H9 (cell line): ENCODE data around the gene TMEM240. TPM values are rescaled to one million over a fixed set of nuclear protein-coding genes. Genes with fewer than 3 reads are reported as not detected.

Source experiments
- DNase-seq: peaks from one replicate; pipeline ENCODE4 v3.0.0-alpha.2; 2017
- H2AFZ ChIP-seq: one replicate; pipeline ENCODE4 v1.6.1; 2013; ENCODE audit warnings: mild to moderate bottlenecking, low read length, control low read depth, moderate library complexity
- H2AK5ac ChIP-seq: 2 replicates; pipeline ENCODE4 v1.6.1; 2013; ENCODE audit warnings: low read length, control low read depth, mixed read lengths; ENCODE audit not compliant: insufficient read length
- H2BK120ac ChIP-seq: one replicate; pipeline ENCODE4 v1.6.1; 2013; ENCODE audit warnings: low read depth, mild to moderate bottlenecking, low read length, control low read depth, inconsistent platforms; ENCODE audit not compliant: poor library complexity, severe bottlenecking
- H2BK12ac ChIP-seq: 2 replicates; pipeline ENCODE4 v1.6.1; 2013; ENCODE audit warnings: low read length, control low read depth, mixed read lengths, low read depth; ENCODE audit not compliant: insufficient read length
- H2BK15ac ChIP-seq: 2 replicates; pipeline ENCODE4 v1.6.1; 2013; ENCODE audit warnings: low read depth, low read length, control low read depth
- H2BK20ac ChIP-seq: one replicate; pipeline ENCODE4 v1.6.1; 2013; ENCODE audit warnings: low read depth, mild to moderate bottlenecking, low read length, control low read depth, inconsistent platforms; ENCODE audit not compliant: poor library complexity, severe bottlenecking
- H2BK5ac ChIP-seq: 2 replicates; pipeline ENCODE4 v1.6.1; 2013; ENCODE audit warnings: low read length, control low read depth, mixed read lengths; ENCODE audit not compliant: insufficient read length
- H3K14ac ChIP-seq: 2 replicates; pipeline ENCODE4 v1.6.1; 2013; ENCODE audit warnings: low read length, control low read depth; ENCODE audit not compliant: insufficient read depth
- H3K18ac ChIP-seq: 2 replicates; pipeline ENCODE4 v1.6.1; 2013; ENCODE audit warnings: low read depth, mild to moderate bottlenecking, mixed read lengths, low read length, control low read depth; ENCODE audit not compliant: insufficient read length
- H3K23ac ChIP-seq: 2 replicates; pipeline ENCODE4 v1.6.1; 2013; ENCODE audit warnings: low read length, control low read depth, mixed read lengths, low read depth; ENCODE audit not compliant: insufficient read length
- H3K23me2 ChIP-seq: 2 replicates; pipeline ENCODE4 v1.6.1; 2013; ENCODE audit warnings: low read depth, mild to moderate bottlenecking, mixed read lengths, low read length, control low read depth; ENCODE audit not compliant: insufficient read length, poor library complexity, severe bottlenecking
- H3K27ac ChIP-seq: 2 replicates; pipeline ENCODE4 v1.5.1; 2013; ENCODE audit warnings: low read length, control low read depth, mixed read lengths, low read depth; ENCODE audit not compliant: insufficient read length
- H3K27me3 ChIP-seq: 2 replicates; pipeline ENCODE4 v1.6.1; 2013; ENCODE audit warnings: low read length, control low read depth, inconsistent platforms; ENCODE audit not compliant: insufficient read depth
- H3K4ac ChIP-seq: 2 replicates; pipeline ENCODE4 v1.6.1; 2013; ENCODE audit warnings: low read depth, mild to moderate bottlenecking, control low read depth, inconsistent platforms, low read length, moderate library complexity
- H3K4me1 ChIP-seq: 2 replicates; pipeline ENCODE4 v1.6.1; 2013; ENCODE audit warnings: low read length, control low read depth, inconsistent platforms; ENCODE audit not compliant: insufficient read depth
- H3K4me2 ChIP-seq: 2 replicates; pipeline ENCODE4 v1.6.1; 2013; ENCODE audit warnings: low read length, control low read depth, mixed read lengths; ENCODE audit not compliant: insufficient read length, insufficient read depth
- H3K56ac ChIP-seq: 2 replicates; pipeline ENCODE4 v1.6.1; 2013; ENCODE audit warnings: low read depth, mild to moderate bottlenecking, mixed read lengths, low read length, control low read depth; ENCODE audit not compliant: insufficient read length
- H3K79me1 ChIP-seq: 2 replicates; pipeline ENCODE4 v1.6.1; 2013; ENCODE audit warnings: low read depth, mild to moderate bottlenecking, moderate library complexity, low read length, control low read depth, inconsistent platforms; ENCODE audit not compliant: insufficient read depth, poor library complexity, severe bottlenecking
- H3K79me2 ChIP-seq: 2 replicates; pipeline ENCODE4 v1.6.1; 2013; ENCODE audit warnings: low read length, control low read depth, inconsistent platforms; ENCODE audit not compliant: insufficient read depth
- H3K9ac ChIP-seq: 2 replicates; pipeline ENCODE4 v1.6.1; 2013; ENCODE audit warnings: low read length, control low read depth, mixed read lengths; ENCODE audit not compliant: insufficient read length; ENCODE audit errors: extremely low read depth
- H3K9me3 ChIP-seq: one replicate; pipeline ENCODE4 v1.6.1; 2013; ENCODE audit warnings: low read depth, low read length, inconsistent platforms; ENCODE audit not compliant: control insufficient read depth
- H3T11ph ChIP-seq: one replicate; pipeline ENCODE4 v1.6.1; 2013; ENCODE audit warnings: mild to moderate bottlenecking, low read length, control low read depth, inconsistent platforms
- H4K20me1 ChIP-seq: one replicate; pipeline ENCODE4 v1.6.1; 2013; ENCODE audit not compliant: control insufficient read depth, insufficient read length, insufficient read depth
- H4K5ac ChIP-seq: 2 replicates; pipeline ENCODE4 v1.6.1; 2013; ENCODE audit warnings: low read depth, mild to moderate bottlenecking, mixed read lengths, low read length, control low read depth; ENCODE audit not compliant: insufficient read length
- H4K8ac ChIP-seq: replicated peaks from 2 replicates; pipeline ENCODE4 v1.6.1; 2013; ENCODE audit warnings: low read length, control low read depth, mixed read lengths, low read depth; ENCODE audit not compliant: insufficient read length
- H4K91ac ChIP-seq: 2 replicates; pipeline ENCODE4 v1.6.1; 2013; ENCODE audit warnings: low read depth, mild to moderate bottlenecking, moderate library complexity, mixed read lengths, low read length, control low read depth; ENCODE audit not compliant: insufficient read length
- H3K27ac Mint-ChIP-seq, 3 experiments: 2 replicates in 2 of 3; 3 replicates in 1 of 3; pipeline ENCODE4 v1.8.0; 2020 to 2021; ENCODE audit warnings: mixed read lengths in 3 of 3, mild to moderate bottlenecking in 1 of 3, moderate library complexity in 1 of 3
- H3K27me3 Mint-ChIP-seq: 2 replicates; pipeline ENCODE4 v1.8.0; 2021; ENCODE audit warnings: low read depth, mild to moderate bottlenecking, moderate library complexity, mixed read lengths
- H3K36me3 Mint-ChIP-seq, 3 experiments: 2 replicates in 2 of 3; 3 replicates in 1 of 3; pipeline ENCODE4 v1.8.0; 2020 to 2021; ENCODE audit warnings: low read depth in 3 of 3, mixed read lengths in 3 of 3; ENCODE audit not compliant: insufficient read depth in 1 of 3
- H3K4me1 Mint-ChIP-seq, 2 experiments: 2 replicates each; pipeline ENCODE4 v1.8.0; 2020; ENCODE audit warnings: mixed read lengths in 2 of 2
- H3K4me3 Mint-ChIP-seq, 2 experiments: 2 replicates in 1 of 2; 3 replicates in 1 of 2; pipeline ENCODE4 v1.8.0; 2020 to 2021; ENCODE audit warnings: mild to moderate bottlenecking in 2 of 2, mixed read lengths in 2 of 2, moderate library complexity in 1 of 2
- H3K9me3 Mint-ChIP-seq, 2 experiments: 2 replicates in 1 of 2; 3 replicates in 1 of 2; pipeline ENCODE4 v1.8.0; 2020; ENCODE audit warnings: mild to moderate bottlenecking in 2 of 2, mixed read lengths in 2 of 2, moderate library complexity in 1 of 2
- WGBS: extraction: QIAGEN DNeasy Blood & Tissue Kit; methylation state at CpG from one replicate; pipeline ENCODE4 v1.1.7; 2013; ENCODE audit warnings: missing lambda C conversion rate, low lambda C conversion rate, mixed read lengths; ENCODE audit not compliant: insufficient read length; ENCODE audit errors: extremely low coverage; 5-methylcytosine and 5-hydroxymethylcytosine counted together
- total RNA-seq: library from RNA; stranded (reverse); gene quantifications from 2 replicates; pipeline ENCODE4 v1.2.1, GENCODE V29; 2021
- TF ChIP-seq, protein P1 (sequence below): fragments of 200-600 bp; sonication (generic); conservative IDR thresholded peaks from 3 replicates; pipeline ENCODE4 v1.8.0; 2021; ENCODE audit warnings: antibody characterized with exemption, mild to moderate bottlenecking

The TMEM240 gene
- total RNA-seq, 1 experiment from 2014 or later: 8.7 TPM

DNA sequence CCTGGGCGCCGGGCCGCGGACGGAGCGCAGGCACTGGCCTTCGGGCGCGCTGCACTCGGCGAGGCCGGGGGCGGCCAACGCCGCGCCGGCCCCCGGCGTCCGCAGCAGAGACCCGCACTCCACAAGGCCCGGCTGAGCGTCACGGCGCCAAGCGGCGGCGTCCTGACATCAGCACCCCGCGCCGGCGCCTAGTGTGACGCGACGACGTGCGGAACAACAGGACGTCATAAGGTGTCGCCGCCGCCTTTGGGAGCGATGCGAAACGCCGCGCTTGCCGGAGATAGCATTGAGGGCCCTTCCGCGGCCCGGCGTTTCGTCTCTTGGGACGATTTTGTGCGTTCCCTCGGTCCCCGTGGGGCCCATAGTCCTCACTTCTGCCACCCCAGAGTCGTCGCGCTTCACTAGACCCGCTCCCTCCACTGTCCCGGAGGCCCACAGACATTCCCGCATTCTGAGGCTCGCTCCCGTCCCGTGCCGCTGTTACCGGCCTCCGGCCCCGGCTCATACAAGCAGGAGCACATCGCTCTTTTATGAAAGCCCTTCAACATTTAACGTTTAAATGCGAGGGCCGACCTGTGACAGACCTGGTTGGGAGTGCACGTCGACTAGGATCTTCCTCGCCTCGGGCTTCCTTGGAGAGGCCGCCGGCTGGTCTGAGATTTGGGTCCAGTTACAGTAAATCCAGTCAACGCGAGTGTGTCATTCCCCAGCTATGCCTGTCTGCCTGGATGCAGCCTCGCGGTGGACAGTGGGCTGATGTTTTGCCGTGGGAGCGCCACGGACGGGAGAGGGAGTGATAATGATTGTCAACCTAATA is 34.5 kb upstream of the TMEM240 start, which contains the start of gene SSU72:
TSS of gene SSU72 (minus strand) at position 143 of the 817 bp plus-strand sequence. CDS start 306 bp downstream, outside the sequence.
- Histone ChIP-seq H2BK5ac (peak within 1 kb of the TSS; percentile 69), H4K5ac (peak within 1 kb of the TSS; percentile 95), H2AK5ac (no peak within 1 kb of the TSS), H3K9ac (peak within 1 kb of the TSS; percentile 97), H3K4me1 (no peaks in the 10 kb centered on the region), H4K91ac (peak within 1 kb of the TSS; percentile 85), H2AFZ (no peak within 1 kb of the TSS), H2BK15ac (no peak within 1 kb of the TSS), H3K79me1 (no peaks in the 10 kb centered on the region), H3K4ac (peak within 1 kb of the TSS; percentile 50; the same call in 1 of the 2 replicates), H2BK12ac (no peak within 1 kb of the TSS), H3K23ac (no peak within 1 kb of the TSS), H3K27ac (peak within 1 kb of the TSS; percentile 19), H3K79me2 (peaks cover 31% of the 10 kb centered on the region), H3K27me3 (no peaks in the 10 kb centered on the region), H4K8ac (peak within 1 kb of the TSS; percentile 61), H2BK120ac (peak within 1 kb of the TSS; percentile 39), H3K9me3 (no peaks in the 10 kb centered on the region), H3K18ac (peak within 1 kb of the TSS; percentile 98), H3T11ph (no peak within 1 kb of the TSS), H3K14ac (peak within 1 kb of the TSS; percentile 99), H4K20me1 (no peaks in the 10 kb centered on the region), H3K4me2 (peak within 1 kb of the TSS; percentile 92), H2BK20ac (no peak within 1 kb of the TSS), H3K23me2 (peaks cover 11% of the 10 kb centered on the region), H3K56ac (no peak within 1 kb of the TSS)
- H3K4me1 Mint-ChIP-seq: peaks cover 9 to 17% of the 10 kb centered on the region in 2 experiments
- peak within 1 kb of the TSS; percentile 99 to 100 (median 100) for H3K27ac Mint-ChIP-seq
- peaks cover 10 to 26% (median 16%) of the 10 kb centered on the region in 3 experiments for H3K36me3 Mint-ChIP-seq
- TF ChIP-seq, protein P1, sequence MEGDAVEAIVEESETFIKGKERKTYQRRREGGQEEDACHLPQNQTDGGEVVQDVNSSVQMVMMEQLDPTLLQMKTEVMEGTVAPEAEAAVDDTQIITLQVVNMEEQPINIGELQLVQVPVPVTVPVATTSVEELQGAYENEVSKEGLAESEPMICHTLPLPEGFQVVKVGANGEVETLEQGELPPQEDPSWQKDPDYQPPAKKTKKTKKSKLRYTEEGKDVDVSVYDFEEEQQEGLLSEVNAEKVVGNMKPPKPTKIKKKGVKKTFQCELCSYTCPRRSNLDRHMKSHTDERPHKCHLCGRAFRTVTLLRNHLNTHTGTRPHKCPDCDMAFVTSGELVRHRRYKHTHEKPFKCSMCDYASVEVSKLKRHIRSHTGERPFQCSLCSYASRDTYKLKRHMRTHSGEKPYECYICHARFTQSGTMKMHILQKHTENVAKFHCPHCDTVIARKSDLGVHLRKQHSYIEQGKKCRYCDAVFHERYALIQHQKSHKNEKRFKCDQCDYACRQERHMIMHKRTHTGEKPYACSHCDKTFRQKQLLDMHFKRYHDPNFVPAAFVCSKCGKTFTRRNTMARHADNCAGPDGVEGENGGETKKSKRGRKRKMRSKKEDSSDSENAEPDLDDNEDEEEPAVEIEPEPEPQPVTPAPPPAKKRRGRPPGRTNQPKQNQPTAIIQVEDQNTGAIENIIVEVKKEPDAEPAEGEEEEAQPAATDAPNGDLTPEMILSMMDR: no peak
- peaks cover 13% of the 10 kb centered on the region for H3K27me3 Mint-ChIP-seq
- WGBS: no CpG with 5 or more reads among the region's 87 CpGs
- H3K9me3 Mint-ChIP-seq: peaks cover 0 to 3% of the 10 kb centered on the region in 2 experiments; a peak in 1 of 5 replicates
- H3K4me3 Mint-ChIP-seq: peak within 1 kb of the TSS; percentile 96 to 99
- peak; percentile 92 for DNase-seq
